Body of pancreas (tissue), 4 donors: ENCODE results near the gene TTC13. TPM values are rescaled to one million over a fixed set of nuclear protein-coding genes. Genes with fewer than 3 reads are reported as not detected.

Experiments
- ATAC-seq: fragments of 150-250 bp; one replicate; pipeline ENCODE4 v1.9.1; 2016
- DNase-seq, 4 donors: peaks; one replicate each; pipeline ENCODE4 v3.0.0-alpha.2; 2019
- H3K27ac ChIP-seq, 4 donors: fragments of 200-600 bp; sonication (generic); 1 replicate in 3 of 4; 2 replicates in 1 of 4; pipeline versions ENCODE4 v1.5.1 to v1.6.1; 2016 to 2019; ENCODE audit warnings: mild to moderate bottlenecking in 1 of 4, mixed read lengths in 1 of 4, moderate library complexity in 1 of 4
- H3K27me3 ChIP-seq, 2 donors: fragments of 200-600 bp; sonication (generic); one replicate each; pipeline ENCODE4 v1.6.0; 2016; ENCODE audit warnings: mild to moderate bottlenecking in 1 of 2
- H3K36me3 ChIP-seq, 2 donors: fragments of 200-600 bp; sonication (generic); replicated peaks in 1 of 2; 2 replicates each; pipeline ENCODE4 v1.5.1; 2016; ENCODE audit warnings: low read depth in 2 of 2; ENCODE audit not compliant: insufficient read depth in 1 of 2
- H3K4me1 ChIP-seq: fragments of 200-600 bp; sonication (generic); one replicate; pipeline ENCODE4 v1.6.0; 2016
- H3K4me3 ChIP-seq, 2 donors: fragments of 200-600 bp; sonication (generic); 1 replicate in 1 of 2; 2 replicates in 1 of 2; pipeline ENCODE4 v1.5.1; 2016 to 2019
- H3K9me3 ChIP-seq, 3 donors: fragments of 200-600 bp; sonication (generic); 1 replicate in 2 of 3; 2 replicates in 1 of 3; pipeline ENCODE4 v1.5.1; 2016
- POLR2A ChIP-seq, 3 donors: fragments of 450-650 bp; IDR thresholded peaks; one replicate each; pipeline ENCODE4 v1.6.1; 2016; ENCODE audit warnings: antibody characterized with exemption in 3 of 3, mild to moderate bottlenecking in 2 of 3
- WGBS, 2 donors: methylation state at CpG; one replicate each; pipeline ENCODE4 v1.1.5; 2017; 5-methylcytosine and 5-hydroxymethylcytosine counted together
- intact Hi-C: fragments of 100-400 bp; cut with DNase I; formaldehyde crosslinking; loops from one replicate; pipeline ENCODE4 v1.15.1; 2023
- total RNA-seq, 2 donors: library from RNA; depleted of rRNA; stranded (reverse); fragments of >200 nt; gene quantifications; one replicate each; pipeline ENCODE4 v1.1.0, GENCODE V29; 2016
- TF ChIP-seq, protein P1 (sequence below), 7 experiments: fragments of 450-650 bp in 4 of 7; fragments of 200-600 bp in 3 of 7; sonication (generic) in 3 of 7; IDR thresholded peaks; one replicate each; pipeline ENCODE4 v1.5.1; 2016 to 2019; ENCODE audit warnings: antibody characterized with exemption in 7 of 7

Gene TTC13
- total RNA-seq, 2 donors from 2014 or later = 18.2 to 24.4 TPM

DNA sequence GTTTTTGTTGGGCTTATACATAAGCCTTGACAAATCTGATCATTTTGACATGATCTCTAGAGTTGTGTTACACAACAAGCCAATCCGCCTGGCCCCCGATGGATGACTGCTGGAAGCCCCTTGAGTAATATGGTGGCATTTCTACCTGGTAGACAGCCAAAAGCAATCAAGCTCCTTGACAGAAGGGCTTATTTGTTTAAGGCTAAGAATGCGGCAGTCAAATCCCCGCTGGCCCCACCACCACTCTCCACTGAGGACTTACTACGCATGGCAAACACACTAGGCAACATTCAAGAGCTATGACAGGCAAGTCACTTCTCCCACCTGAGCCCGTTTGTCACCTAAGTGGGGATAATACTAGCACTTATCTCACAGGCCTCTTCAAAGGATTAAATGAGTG is 77.0 kb downstream of the TTC13 start:
- no peak for DNase-seq
- no peak overlapping the region for H3K4me3 ChIP-seq
- no peak for ATAC-seq
- no peaks in the 10 kb centered on the region for H3K27me3 ChIP-seq
- 71 to 89% methylated on average over 5 to 6 of the region's 6 CpGs for WGBS, 2 donors
- peak overlapping the region in 3 of 4 donors; percentile 45 to 74 (median 70) for H3K27ac ChIP-seq
- no peaks in the 10 kb centered on the region for H3K9me3 ChIP-seq
- no peaks in the 10 kb centered on the region for H3K36me3 ChIP-seq
- TF ChIP-seq, protein P1, sequence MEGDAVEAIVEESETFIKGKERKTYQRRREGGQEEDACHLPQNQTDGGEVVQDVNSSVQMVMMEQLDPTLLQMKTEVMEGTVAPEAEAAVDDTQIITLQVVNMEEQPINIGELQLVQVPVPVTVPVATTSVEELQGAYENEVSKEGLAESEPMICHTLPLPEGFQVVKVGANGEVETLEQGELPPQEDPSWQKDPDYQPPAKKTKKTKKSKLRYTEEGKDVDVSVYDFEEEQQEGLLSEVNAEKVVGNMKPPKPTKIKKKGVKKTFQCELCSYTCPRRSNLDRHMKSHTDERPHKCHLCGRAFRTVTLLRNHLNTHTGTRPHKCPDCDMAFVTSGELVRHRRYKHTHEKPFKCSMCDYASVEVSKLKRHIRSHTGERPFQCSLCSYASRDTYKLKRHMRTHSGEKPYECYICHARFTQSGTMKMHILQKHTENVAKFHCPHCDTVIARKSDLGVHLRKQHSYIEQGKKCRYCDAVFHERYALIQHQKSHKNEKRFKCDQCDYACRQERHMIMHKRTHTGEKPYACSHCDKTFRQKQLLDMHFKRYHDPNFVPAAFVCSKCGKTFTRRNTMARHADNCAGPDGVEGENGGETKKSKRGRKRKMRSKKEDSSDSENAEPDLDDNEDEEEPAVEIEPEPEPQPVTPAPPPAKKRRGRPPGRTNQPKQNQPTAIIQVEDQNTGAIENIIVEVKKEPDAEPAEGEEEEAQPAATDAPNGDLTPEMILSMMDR (IDR thresholded peaks at IDR 0.05) = no peak
- no peak for TF ChIP-seq POLR2A (IDR thresholded peaks at IDR 0.05)
- peaks cover 14% of the 10 kb centered on the region for H3K4me1 ChIP-seq
- intact Hi-C loops = no loop called here

DNA sequence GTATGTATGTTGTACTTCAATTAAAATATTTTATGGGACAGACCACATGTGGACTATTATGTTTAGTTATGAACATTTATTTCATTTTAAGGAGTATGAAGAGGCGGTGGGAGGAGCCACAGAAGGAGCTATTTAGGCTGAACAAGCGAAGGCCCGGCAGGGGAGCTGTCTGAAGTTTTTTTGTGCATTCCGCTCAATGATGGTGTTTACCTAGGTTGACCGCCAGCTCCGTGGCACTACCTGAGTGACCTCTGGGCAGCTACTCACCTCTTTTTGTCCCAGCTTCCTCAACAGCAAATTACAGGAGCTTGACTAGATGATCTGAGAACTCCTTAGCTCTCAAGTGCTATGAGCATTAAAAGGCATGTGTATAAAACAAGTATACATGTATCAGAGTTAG is 77.7 kb downstream of the TTC13 start:
- H3K9me3 ChIP-seq = no peaks in the 10 kb centered on the region
- WGBS, 2 donors = 65 to 85% methylated on average over 6 of the region's 6 CpGs
- no peak overlapping the region for H3K4me3 ChIP-seq
- no peaks in the 10 kb centered on the region for H3K27me3 ChIP-seq
- TF ChIP-seq POLR2A (IDR thresholded peaks at IDR 0.05) = no peak
- TF ChIP-seq, protein P1 (IDR thresholded peaks at IDR 0.05) = no peak
- no peaks in the 10 kb centered on the region for H3K36me3 ChIP-seq
- DNase-seq (peak; percentile 25 to 41 (median 32)), ATAC-seq (peak; percentile 66)
- intact Hi-C loops = no loop called here
- peak overlapping the region; percentile 45 to 74 (median 62) for H3K27ac ChIP-seq
- H3K4me1 ChIP-seq = peaks cover 14% of the 10 kb centered on the region

DNA sequence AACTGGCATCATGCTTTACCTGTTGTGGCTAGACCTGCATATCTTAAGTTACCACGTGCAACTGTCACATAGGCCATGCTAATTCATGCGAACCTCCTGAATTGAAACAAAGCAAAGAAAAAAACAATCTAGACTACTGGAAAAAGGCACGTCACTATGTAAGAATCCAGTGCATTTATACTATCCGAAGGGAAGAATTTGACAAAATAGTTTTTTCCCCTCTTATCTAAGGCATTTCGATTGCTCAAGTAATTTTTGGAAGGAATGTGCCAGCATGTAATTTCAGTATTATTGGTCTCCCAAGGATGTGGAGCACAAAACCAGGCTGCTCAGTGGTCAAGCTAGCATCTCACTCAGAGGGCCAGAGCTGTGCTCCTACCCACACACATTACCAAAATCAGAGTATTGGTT is 78.8 kb downstream of the TTC13 start:
- ATAC-seq (peak; percentile 77), DNase-seq (peak in 2 of 4 donors; percentile 33 to 44)
- WGBS, 2 donors = 46 to 61% methylated on average over 5 of the region's 5 CpGs
- TF ChIP-seq, protein P1 (IDR thresholded peaks at IDR 0.05) = no peak
- TF ChIP-seq POLR2A (IDR thresholded peaks at IDR 0.05) = peak in 2 of 3 donors; percentile 24 to 52
- Histone ChIP-seq H3K4me3 (no peak overlapping the region), H3K36me3 (no peaks in the 10 kb centered on the region), H3K27ac (peak overlapping the region; percentile 29 to 74 (median 58)), H3K9me3 (no peaks in the 10 kb centered on the region), H3K4me1 (peaks cover 14% of the 10 kb centered on the region), H3K27me3 (no peaks in the 10 kb centered on the region)
- intact Hi-C loops = no loop called here

DNA sequence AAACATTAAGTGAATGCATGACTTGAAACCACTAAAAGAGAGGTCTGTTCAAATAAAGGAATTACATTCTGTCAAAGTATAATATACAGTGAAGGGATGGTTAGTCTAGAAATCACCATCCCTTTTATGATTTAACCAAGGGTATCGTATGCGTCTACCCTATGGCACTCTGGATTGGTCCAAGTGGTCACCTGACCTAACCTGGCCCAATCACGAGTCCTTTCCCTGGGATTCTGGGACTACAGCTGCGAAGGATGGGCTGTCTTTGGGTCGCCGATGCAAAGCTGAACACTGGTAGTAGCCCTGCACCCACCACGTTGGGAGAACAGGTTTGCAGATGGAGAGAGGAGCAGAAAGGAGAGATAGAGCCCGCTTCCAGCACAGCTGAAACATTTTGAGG is 79.9 kb downstream of the TTC13 start:
- no peak for TF ChIP-seq POLR2A (IDR thresholded peaks at IDR 0.05)
- no peaks in the 10 kb centered on the region for H3K36me3 ChIP-seq
- no peaks in the 10 kb centered on the region for H3K27me3 ChIP-seq
- H3K9me3 ChIP-seq = no peaks in the 10 kb centered on the region
- ATAC-seq (no peak), DNase-seq (no peak)
- no peak overlapping the region for H3K4me3 ChIP-seq
- peaks cover 14% of the 10 kb centered on the region for H3K4me1 ChIP-seq
- no peak overlapping the region for H3K27ac ChIP-seq
- 81 to 88% methylated on average over 8 of the region's 8 CpGs for WGBS, 2 donors
- intact Hi-C loops = no loop called here

DNA sequence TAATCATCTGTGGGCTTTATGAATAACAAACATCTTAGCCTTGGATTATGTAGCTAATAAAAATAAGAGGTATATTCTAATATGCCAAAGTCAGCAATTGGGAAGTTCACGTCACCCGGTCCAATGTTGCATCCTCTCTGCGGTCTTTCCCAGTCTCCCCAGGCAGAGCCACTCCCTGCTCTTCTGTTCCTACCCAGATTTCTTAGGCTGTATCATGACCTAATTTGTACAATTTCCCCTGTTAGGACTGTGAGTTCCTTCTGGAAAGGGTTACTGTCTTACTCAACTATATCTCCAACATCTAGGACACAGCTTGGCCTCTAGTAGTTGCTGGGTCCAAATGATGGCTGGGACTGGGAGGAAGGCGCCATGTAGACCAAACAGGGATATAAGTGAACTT is 80.5 kb downstream of the TTC13 start:
- 87 to 91% methylated on average over 4 of the region's 4 CpGs for WGBS, 2 donors
- no peaks in the 10 kb centered on the region for H3K27me3 ChIP-seq
- H3K4me1 ChIP-seq = peaks cover 14% of the 10 kb centered on the region
- H3K4me3 ChIP-seq = no peak overlapping the region
- intact Hi-C loops = no loop called here
- DNase-seq = no peak
- TF ChIP-seq POLR2A (IDR thresholded peaks at IDR 0.05) = no peak
- TF ChIP-seq, protein P1 (IDR thresholded peaks at IDR 0.05) = no peak
- no peak for ATAC-seq
- no peak overlapping the region for H3K27ac ChIP-seq
- no peaks in the 10 kb centered on the region for H3K36me3 ChIP-seq
- H3K9me3 ChIP-seq = no peaks in the 10 kb centered on the region
